OCI-LY3 (cell line): ENCODE measurements around the gene SNX11.

ENCODE experiments used
- EZH2phosphoT487 ChIP-seq: fragments of 200-600 bp; shearing (Covaris generic); IDR thresholded peaks from 2 replicates; pipeline ENCODE4 v1.6.1; 2018; ENCODE audit warnings: antibody characterized with exemption, mixed run types, low read depth
- TF ChIP-seq, protein P1 (sequence below): fragments of 200-600, 300-600 bp; sonication (generic); IDR thresholded peaks from 2 replicates; pipeline ENCODE4 v1.5.1; 2014; ENCODE audit warnings: antibody characterized with exemption, low read length, low read depth

DNA sequence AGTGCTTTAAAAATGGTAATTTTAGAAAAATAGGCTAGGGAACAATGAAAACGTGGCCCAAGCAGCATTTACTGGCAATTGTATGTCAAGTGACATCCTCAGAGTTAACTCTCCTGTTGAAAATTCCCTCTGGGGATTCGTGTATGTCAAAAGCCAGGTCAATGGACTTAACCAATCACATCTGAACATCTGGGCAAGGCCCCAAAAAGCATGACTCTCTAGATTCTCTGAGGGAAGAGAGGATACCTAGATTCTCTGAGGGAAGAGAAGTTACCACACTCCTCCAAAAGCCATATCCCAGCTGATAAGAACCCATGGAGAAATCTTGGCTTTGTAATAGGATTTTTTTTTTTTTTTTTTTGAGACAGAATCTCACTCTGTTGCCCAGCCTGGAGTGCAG lies 35.9 kb upstream of the SNX11 start:
- TF ChIP-seq, protein P1, sequence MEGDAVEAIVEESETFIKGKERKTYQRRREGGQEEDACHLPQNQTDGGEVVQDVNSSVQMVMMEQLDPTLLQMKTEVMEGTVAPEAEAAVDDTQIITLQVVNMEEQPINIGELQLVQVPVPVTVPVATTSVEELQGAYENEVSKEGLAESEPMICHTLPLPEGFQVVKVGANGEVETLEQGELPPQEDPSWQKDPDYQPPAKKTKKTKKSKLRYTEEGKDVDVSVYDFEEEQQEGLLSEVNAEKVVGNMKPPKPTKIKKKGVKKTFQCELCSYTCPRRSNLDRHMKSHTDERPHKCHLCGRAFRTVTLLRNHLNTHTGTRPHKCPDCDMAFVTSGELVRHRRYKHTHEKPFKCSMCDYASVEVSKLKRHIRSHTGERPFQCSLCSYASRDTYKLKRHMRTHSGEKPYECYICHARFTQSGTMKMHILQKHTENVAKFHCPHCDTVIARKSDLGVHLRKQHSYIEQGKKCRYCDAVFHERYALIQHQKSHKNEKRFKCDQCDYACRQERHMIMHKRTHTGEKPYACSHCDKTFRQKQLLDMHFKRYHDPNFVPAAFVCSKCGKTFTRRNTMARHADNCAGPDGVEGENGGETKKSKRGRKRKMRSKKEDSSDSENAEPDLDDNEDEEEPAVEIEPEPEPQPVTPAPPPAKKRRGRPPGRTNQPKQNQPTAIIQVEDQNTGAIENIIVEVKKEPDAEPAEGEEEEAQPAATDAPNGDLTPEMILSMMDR, result no peak
- TF ChIP-seq EZH2phosphoT487, result no peak
